Gastrocnemius medialis (tissue), 4 donors: ENCODE results near the gene KRT75.

Experiments
- POLR2A ChIP-seq, 2 donors: fragments of 450-650 bp; IDR thresholded peaks; one replicate each; pipeline ENCODE4 v1.6.1; 2017; ENCODE audit warnings: antibody characterized with exemption in 2 of 2, mild to moderate bottlenecking in 2 of 2, moderate library complexity in 2 of 2
- TF ChIP-seq, protein P1 (sequence below), 5 experiments: fragments of 450-650 bp in 3 of 5; fragments of 200-600 bp in 2 of 5; sonication (generic) in 2 of 5; IDR thresholded peaks in 4 of 5; conservative IDR thresholded peaks in 1 of 5; 1 replicate in 4 of 5; 2 replicates in 1 of 5; pipeline ENCODE4 v1.5.1; 2016 to 2019; ENCODE audit warnings: antibody characterized with exemption in 5 of 5, mild to moderate bottlenecking in 3 of 5, moderate library complexity in 3 of 5

DNA sequence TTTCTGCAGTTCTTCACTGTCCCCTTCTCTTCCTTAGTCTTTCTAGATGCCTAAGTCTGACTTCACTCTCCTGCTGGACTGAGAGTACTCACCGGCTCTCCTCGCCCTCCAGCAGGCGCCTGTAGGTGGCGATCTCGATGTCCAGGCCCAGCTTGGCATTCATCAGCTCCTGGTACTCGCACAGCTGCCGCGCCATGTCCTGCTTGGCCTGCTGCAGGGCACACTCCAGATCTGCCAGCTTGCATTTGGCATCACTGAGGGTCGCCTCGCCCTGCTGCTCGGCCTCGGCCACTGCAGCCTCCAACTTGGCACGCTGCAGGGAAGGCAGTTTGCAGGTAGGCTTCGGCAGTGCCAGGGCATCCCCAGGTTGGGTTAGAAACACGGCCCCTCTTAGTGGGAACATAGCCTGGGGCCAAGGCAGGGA, 53.9 kb downstream of the KRT75 start:
- TF ChIP-seq POLR2A (IDR thresholded peaks at IDR 0.05): no peak
- TF ChIP-seq, protein P1, sequence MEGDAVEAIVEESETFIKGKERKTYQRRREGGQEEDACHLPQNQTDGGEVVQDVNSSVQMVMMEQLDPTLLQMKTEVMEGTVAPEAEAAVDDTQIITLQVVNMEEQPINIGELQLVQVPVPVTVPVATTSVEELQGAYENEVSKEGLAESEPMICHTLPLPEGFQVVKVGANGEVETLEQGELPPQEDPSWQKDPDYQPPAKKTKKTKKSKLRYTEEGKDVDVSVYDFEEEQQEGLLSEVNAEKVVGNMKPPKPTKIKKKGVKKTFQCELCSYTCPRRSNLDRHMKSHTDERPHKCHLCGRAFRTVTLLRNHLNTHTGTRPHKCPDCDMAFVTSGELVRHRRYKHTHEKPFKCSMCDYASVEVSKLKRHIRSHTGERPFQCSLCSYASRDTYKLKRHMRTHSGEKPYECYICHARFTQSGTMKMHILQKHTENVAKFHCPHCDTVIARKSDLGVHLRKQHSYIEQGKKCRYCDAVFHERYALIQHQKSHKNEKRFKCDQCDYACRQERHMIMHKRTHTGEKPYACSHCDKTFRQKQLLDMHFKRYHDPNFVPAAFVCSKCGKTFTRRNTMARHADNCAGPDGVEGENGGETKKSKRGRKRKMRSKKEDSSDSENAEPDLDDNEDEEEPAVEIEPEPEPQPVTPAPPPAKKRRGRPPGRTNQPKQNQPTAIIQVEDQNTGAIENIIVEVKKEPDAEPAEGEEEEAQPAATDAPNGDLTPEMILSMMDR (IDR thresholded peaks at IDR 0.05 in 4 of 5, conservative IDR thresholded peaks at IDR 0.05 in 1 of 5): no peak
